Naive thymus-derived CD8-positive, alpha-beta T cell (primary cell): ENCODE data around the gene TACSTD2. TPM values are rescaled to one million over a fixed set of nuclear protein-coding genes. Genes with fewer than 3 reads are reported as not detected.
"Not testable (repeated sequence)": the region's sequence is repeated elsewhere in the genome, so short reads cannot be mapped to it uniquely, and the experiment has no call there.

Experiments
- ATAC-seq, 2 donors: fragments of 150-1000 bp; cut with Tn5 transposase in 1 of 2; sonication (Bioruptor Pico), chemical (Tn5 transposase) in 1 of 2; 1 replicate in 1 of 2; 2 replicates in 1 of 2; pipeline ENCODE4 v1.10.0; 2021; ENCODE audit warnings: mild to moderate bottlenecking in 2 of 2, moderate library complexity in 2 of 2
- POLR2A ChIA-PET: fragments of 350-600 bp; sonication (Branson Sonifier 250); formaldehyde crosslinking; loops from one replicate; lab custom pipeline; 2021; ENCODE audit warnings: antibody characterized with exemption; lab: Charles Lee
- DNase-seq, 10 donors: peaks; one replicate each; pipeline versions ENCODE4 v3.0.0 to v3.0.0-alpha.2; 2020 to 2022
- H3K27ac Mint-ChIP-seq, 10 donors: one replicate each; pipeline ENCODE4 v1.8.0; 2020 to 2022; ENCODE audit warnings: mild to moderate bottlenecking in 10 of 10, mixed read lengths in 10 of 10, moderate library complexity in 4 of 10, inconsistent platforms in 1 of 10
- H3K27me3 Mint-ChIP-seq, 5 donors: one replicate each; pipeline ENCODE4 v1.8.0; 2021 to 2022; ENCODE audit warnings: mixed read lengths in 5 of 5
- H3K36me3 Mint-ChIP-seq, 3 donors: one replicate each; pipeline ENCODE4 v1.8.0; 2020 to 2022; ENCODE audit warnings: mixed read lengths in 3 of 3, mild to moderate bottlenecking in 2 of 3, inconsistent platforms in 1 of 3
- H3K4me1 Mint-ChIP-seq, 4 donors: one replicate each; pipeline ENCODE4 v1.8.0; 2021 to 2022; ENCODE audit warnings: mixed read lengths in 4 of 4
- H3K4me3 Mint-ChIP-seq, 10 donors: one replicate each; pipeline ENCODE4 v1.8.0; 2020 to 2022; ENCODE audit warnings: mild to moderate bottlenecking in 10 of 10, mixed read lengths in 10 of 10, moderate library complexity in 6 of 10, inconsistent platforms in 1 of 10
- H3K9me3 Mint-ChIP-seq, 9 donors: one replicate each; pipeline ENCODE4 v1.8.0; 2020 to 2022; ENCODE audit warnings: mixed read lengths in 9 of 9, mild to moderate bottlenecking in 3 of 9, inconsistent platforms in 1 of 9, moderate library complexity in 1 of 9
- polyA plus RNA-seq, 3 donors: library from polyadenylated mRNA; unstranded; fragments of 300-500 nt; fragmentation: Illumina TruSeq; gene quantifications; one replicate each; pipeline ENCODE4 v1.2.3, GENCODE V29; 2021
- total RNA-seq, 8 experiments: library from RNA in 2 of 8; stranded (reverse) in 2 of 8; gene quantifications; one replicate each; pipeline ENCODE4 v1.2.3 and lab custom pipeline; 2021 to 2026

TACSTD2 gene
- total and polyA plus RNA-seq, 5 experiments from 2014 or later: not detected

DNA sequence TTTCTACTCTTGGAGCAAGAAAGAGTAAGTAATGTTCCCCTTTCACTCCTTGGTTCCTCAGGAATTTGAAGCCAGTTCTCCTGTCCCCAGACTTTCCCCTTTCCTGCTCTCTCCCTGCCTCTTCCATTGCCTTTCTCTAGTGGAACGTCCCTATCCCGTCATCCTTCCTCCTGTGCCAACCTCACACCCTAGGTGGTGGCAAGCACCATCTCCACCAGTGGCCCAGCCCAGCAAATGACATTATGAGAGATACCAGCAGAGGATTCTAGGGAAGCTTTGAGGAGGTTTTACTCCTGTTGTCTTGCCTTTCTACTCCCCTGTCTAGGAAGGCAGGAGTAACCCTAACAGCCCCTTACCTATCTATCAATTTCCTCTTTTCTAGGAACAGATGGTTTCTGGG lies 8.1 kb upstream of the TACSTD2 start:
- H3K27me3 Mint-ChIP-seq: peaks cover 12 to 34% (median 27%) of the 10 kb centered on the region in 5 donors
- POLR2A ChIA-PET: no interaction called here
- no peak for ATAC-seq

DNA sequence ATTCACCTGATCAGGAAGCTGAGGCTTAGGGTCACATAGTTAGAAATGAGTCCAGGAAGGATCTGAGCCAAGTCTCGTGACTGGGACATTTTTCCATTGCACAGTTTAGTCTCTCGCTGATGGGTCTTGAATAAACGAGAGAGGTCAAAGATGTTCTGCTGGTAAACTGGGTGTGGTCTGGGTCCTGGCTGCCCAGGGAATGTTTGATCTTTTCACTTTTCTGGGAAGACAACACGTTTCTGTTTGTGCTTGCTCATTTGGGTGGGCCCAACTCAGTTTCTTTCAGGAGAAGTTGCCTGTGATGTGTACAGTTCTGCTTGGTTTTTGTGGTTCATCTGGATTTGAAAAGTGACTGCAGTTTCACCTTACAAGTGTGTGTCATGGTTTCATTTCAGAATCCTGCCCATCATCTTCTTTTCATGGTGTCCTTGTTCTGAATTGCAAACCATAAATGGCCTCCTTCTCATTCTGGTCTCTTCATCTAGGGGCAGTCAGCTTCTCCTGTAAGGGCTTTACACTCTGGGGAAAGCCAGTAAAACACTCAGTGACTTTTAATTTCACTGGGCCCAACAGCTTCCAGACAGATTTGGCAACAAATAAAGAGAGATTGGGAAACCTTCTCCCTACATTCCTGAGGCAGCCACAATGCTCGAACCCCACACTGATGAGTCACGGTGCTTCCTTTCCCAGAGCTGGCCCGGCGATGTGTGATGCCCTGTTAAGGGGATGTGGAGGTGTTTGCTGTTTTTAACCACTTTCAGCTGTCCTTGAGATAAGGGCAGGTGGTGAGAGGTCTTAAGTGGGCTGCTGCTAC lies 7.2 kb upstream of the TACSTD2 start:
- POLR2A ChIA-PET: no interaction called here
- Mint-ChIP-seq H3K4me1 (no peaks in the 10 kb centered on the region), H3K9me3 (peaks cover 0 to 3% (median 0%) of the 10 kb centered on the region in 9 donors), H3K27me3 (peaks cover 20 to 39% (median 34%) of the 10 kb centered on the region in 5 donors), H3K27ac (no peak overlapping the region), H3K4me3 (no peak overlapping the region), H3K36me3 (peaks cover 0 to 5% (median 0%) of the 10 kb centered on the region in 3 donors)
- no peak for ATAC-seq
- no peak for DNase-seq

More for the DNA sequence above, 8.1 kb upstream of the TACSTD2 start:
- peaks cover 0 to 3% (median 0%) of the 10 kb centered on the region in 9 donors for H3K9me3 Mint-ChIP-seq
- DNase-seq: no peak
- H3K4me3 Mint-ChIP-seq: no peak overlapping the region
- H3K27ac Mint-ChIP-seq: peak overlapping the region in 1 of 10 donors; percentile 40
- no peaks in the 10 kb centered on the region for H3K36me3 Mint-ChIP-seq
- no peaks in the 10 kb centered on the region for H3K4me1 Mint-ChIP-seq

DNA sequence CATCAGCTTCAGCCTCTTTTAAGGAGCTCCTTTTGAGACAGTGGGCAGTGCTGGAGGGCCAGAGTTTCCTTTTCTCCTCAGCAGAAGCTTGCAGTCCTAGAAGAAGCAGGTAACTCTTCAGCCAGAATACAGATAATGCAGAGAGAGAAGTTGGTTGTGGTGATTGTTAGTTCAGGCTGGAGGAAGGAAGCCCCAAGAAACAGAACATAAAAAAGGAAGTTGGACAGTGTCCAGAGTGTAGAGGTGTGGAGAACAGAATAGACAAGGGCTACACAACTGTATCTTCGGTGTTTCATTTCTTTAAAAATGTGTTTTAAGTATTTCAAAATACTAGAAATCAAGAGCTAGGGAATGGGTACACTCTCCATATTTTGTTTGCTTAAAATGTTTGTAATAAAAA lies 6.4 kb upstream of the TACSTD2 start:
- POLR2A ChIA-PET: no interaction called here
- Mint-ChIP-seq H3K27me3 (peaks cover 21 to 46% (median 35%) of the 10 kb centered on the region in 5 donors), H3K4me3 (no peak overlapping the region), H3K36me3 (peaks cover 0 to 8% (median 0%) of the 10 kb centered on the region in 3 donors), H3K27ac (no peak overlapping the region), H3K4me1 (no peaks in the 10 kb centered on the region), H3K9me3 (peaks cover 0 to 3% (median 0%) of the 10 kb centered on the region in 9 donors)
- no peak for ATAC-seq
- no peak for DNase-seq

DNA sequence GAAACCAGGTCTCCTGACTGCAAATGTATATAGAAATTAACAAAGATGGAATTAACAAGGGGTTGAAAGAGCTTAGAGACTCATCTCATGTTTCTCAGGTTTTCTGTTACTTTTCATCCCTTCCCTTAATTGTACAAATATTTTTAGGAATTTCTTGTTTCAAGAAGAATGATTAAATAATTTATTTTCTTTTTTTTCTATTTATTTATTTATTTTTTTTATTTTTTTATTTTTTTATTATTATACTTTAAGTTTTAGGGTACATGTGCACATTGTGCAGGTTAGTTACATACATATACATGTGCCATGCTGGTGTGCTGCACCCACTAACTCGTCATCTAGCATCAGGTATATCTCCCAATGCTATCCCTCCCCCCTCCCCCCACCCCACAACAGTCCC lies 5.1 kb upstream of the TACSTD2 start:
- H3K4me1 Mint-ChIP-seq: peaks cover 4 to 11% (median 6%) of the 10 kb centered on the region in 4 donors
- H3K27ac Mint-ChIP-seq, DNase-seq, H3K9me3 Mint-ChIP-seq, H3K36me3 Mint-ChIP-seq, H3K4me3 Mint-ChIP-seq, ATAC-seq, POLR2A ChIA-PET: not testable (repeated sequence)
- peaks cover 31 to 59% (median 44%) of the 10 kb centered on the region in 5 donors for H3K27me3 Mint-ChIP-seq

DNA sequence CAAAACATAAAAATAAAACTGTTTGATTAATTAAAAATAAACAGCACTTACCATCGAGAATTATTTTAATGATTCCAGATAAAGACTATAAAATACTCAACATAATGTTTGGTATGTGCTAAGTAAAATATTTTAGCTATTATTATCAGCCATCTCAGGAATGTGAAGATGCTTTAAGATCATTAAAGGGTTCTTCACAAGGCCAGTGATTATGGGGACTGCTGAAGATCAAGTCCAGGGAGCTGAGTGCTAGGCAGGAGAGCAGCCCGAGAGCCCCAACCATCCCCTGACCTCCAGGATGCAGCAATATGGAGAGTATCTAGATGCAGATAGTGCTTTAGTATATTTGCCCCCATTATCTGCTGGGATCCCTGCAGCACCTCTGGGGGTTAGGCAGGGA lies 4.6 kb upstream of the TACSTD2 start:
- DNase-seq (no peak), ATAC-seq (no peak)
- Mint-ChIP-seq H3K4me1 (peaks cover 4 to 11% (median 7%) of the 10 kb centered on the region in 4 donors), H3K36me3 (peaks cover 0 to 8% (median 3%) of the 10 kb centered on the region in 3 donors), H3K9me3 (peaks cover 0 to 3% (median 0%) of the 10 kb centered on the region in 9 donors), H3K27ac (no peak overlapping the region), H3K27me3 (peaks cover 31 to 55% (median 44%) of the 10 kb centered on the region in 5 donors), H3K4me3 (no peak overlapping the region)
- POLR2A ChIA-PET: no interaction called here

DNA sequence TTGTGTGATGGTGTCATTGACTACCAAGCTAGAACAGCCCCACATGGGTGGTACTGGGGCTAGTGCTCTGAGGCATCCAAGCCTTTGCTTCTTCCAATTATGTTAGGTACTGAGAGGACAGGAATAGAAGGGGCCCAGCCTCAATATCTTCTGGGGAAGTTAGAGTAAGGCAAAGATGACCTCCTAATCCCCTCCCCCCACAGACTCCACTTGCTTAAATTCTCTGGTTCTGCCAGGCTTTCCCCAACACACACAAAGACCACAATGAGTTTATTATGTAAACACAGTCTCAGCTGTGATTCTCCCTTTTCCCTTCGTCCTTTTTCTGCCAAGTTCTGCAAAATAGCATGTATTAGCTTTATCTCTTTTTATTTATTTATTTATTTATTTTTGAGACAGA lies 3.1 kb upstream of the TACSTD2 start:
- POLR2A ChIA-PET: no interaction called here
- ATAC-seq: no peak
- H3K4me1 Mint-ChIP-seq: peaks cover 9 to 23% (median 17%) of the 10 kb centered on the region in 4 donors
- DNase-seq: no peak
- H3K36me3 Mint-ChIP-seq: peaks cover 0 to 8% (median 3%) of the 10 kb centered on the region in 3 donors
- H3K27me3 Mint-ChIP-seq: peaks cover 34 to 59% (median 50%) of the 10 kb centered on the region in 5 donors
- H3K4me3 Mint-ChIP-seq: no peak overlapping the region
- H3K9me3 Mint-ChIP-seq: peaks cover 0 to 3% (median 0%) of the 10 kb centered on the region in 9 donors
- peak overlapping the region in 1 of 10 donors; percentile 26 for H3K27ac Mint-ChIP-seq

DNA sequence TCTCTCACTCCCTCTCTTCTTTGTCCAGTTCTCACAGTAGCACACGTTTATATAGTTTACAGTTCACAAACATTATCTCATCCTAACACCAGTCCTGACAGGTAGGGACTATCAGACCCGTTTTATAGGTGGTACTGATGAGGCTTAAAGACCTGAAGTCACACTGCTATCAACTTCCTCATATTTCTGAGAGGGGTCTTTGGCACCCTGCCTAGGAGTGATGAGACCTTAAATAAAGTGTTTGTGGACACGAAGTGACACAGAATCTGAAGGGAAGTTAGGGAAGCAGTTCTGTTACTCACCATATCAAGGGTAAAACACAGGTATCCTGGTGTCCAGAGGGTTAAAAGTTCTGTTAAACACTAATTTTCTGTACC lies 590 bp upstream of the TACSTD2 start:
- peaks cover 37 to 68% (median 52%) of the 10 kb centered on the region in 5 donors for H3K27me3 Mint-ChIP-seq
- peaks cover 0 to 3% (median 0%) of the 10 kb centered on the region in 9 donors for H3K9me3 Mint-ChIP-seq
- POLR2A ChIA-PET: no interaction called here
- ATAC-seq (no peak), DNase-seq (no peak)
- peak overlapping the region in 9 of 10 donors; percentile 3 to 73 (median 48) for H3K4me3 Mint-ChIP-seq
- H3K4me1 Mint-ChIP-seq: peaks cover 9 to 23% (median 20%) of the 10 kb centered on the region in 4 donors
- peaks cover 0 to 8% (median 3%) of the 10 kb centered on the region in 3 donors for H3K36me3 Mint-ChIP-seq
- no peak overlapping the region for H3K27ac Mint-ChIP-seq

DNA sequence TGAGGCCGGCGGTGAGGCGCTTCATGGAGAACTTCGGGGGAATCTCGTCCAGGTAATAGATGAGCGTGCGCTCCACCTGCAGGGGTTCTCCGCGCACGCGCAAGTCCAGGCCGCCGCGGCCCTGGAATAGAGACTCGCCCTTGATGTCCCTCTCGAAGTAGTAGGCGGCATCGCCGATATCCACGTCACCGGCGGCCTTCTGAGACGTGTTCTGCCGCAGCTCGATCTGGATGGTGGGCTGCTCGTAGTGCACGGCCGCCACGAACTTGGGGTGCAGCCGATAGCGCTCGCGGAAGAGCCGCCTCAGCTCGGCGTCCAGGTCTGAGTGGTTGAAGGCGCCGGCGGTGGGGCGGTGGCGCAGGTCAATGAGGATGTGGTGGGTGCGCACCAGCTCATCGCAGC lies 726 bp downstream of the TACSTD2 start:
- peaks cover 9 to 23% (median 20%) of the 10 kb centered on the region in 4 donors for H3K4me1 Mint-ChIP-seq
- ATAC-seq: peak; percentile 18 to 33
- peaks cover 0 to 8% (median 3%) of the 10 kb centered on the region in 3 donors for H3K36me3 Mint-ChIP-seq
- peaks cover 0 to 3% (median 0%) of the 10 kb centered on the region in 9 donors for H3K9me3 Mint-ChIP-seq
- no peak overlapping the region for H3K27ac Mint-ChIP-seq
- H3K4me3 Mint-ChIP-seq: peak overlapping the region in 9 of 10 donors; percentile 39 to 81 (median 67)
- H3K27me3 Mint-ChIP-seq: peaks cover 40 to 74% (median 52%) of the 10 kb centered on the region in 5 donors
- POLR2A ChIA-PET: no interaction called here
- DNase-seq: no peak

DNA sequence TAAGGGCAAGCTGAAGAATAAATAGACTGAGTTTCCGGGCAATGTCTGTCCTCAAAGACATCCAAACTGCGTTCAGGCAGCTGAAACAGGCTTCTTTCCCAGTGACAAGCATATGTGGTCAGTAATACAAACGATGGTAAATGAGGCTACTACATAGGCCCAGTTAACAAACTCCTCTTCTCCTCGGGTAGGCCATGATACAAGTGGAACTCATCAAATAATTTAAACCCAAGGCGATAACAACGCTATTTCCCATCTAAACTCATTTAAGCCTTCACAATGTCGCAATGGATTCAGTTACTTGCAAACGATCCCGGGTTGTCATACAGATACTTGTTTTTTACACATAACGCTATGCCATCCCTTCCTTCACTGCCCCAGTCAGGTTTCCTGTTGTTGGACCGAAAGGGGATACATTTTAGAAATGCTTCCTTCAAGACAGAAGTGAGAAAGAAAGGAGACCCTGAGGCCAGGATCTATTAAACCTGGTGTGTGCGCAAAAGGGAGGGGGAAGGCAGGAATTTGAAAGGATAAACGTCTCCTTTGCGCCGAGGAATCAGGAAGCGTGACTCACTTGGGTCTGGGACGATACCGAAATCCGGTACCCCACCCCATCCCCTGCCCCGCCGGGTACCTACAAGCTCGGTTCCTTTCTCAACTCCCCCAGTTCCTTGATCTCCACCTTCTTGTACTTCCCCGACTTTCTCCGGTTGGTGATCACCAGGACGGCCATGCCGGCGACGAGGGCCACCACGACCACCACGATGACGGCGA lies 1.3 kb downstream of the TACSTD2 start:
- Mint-ChIP-seq H3K36me3 (peaks cover 0 to 8% (median 3%) of the 10 kb centered on the region in 3 donors), H3K27me3 (peaks cover 41 to 80% (median 53%) of the 10 kb centered on the region in 5 donors), H3K27ac (no peak overlapping the region), H3K4me1 (peaks cover 9 to 23% (median 20%) of the 10 kb centered on the region in 4 donors), H3K9me3 (peaks cover 0 to 3% (median 0%) of the 10 kb centered on the region in 9 donors), H3K4me3 (peak overlapping the region in 9 of 10 donors; percentile 12 to 81 (median 67))
- no peak for DNase-seq
- POLR2A ChIA-PET: no interaction called here
- ATAC-seq: no peak

DNA sequence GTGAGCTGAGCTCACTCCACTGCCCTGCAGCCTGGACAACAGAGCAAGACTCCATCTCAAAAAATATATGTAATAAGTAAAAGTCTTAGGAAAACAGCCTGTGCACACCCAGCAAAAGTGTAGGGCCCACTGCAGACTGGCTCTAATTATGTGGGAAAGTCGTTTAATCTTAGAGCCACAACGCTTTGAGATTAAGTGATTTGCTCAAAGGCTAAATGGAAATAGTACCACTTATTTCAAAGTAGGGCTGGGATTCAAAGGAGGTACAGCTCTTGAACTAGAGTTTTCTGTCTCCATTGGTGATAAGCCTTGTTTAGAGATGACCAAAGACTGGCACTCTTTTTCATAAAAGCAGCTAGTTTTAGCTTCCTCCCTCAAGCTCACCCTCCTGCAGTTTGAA lies 2.2 kb downstream of the TACSTD2 start:
- no peak for DNase-seq
- POLR2A ChIA-PET: no interaction called here
- peak overlapping the region in 1 of 10 donors; percentile 39 for H3K27ac Mint-ChIP-seq
- ATAC-seq: no peak
- no peak overlapping the region for H3K4me3 Mint-ChIP-seq
- H3K9me3 Mint-ChIP-seq: peaks cover 0 to 3% (median 0%) of the 10 kb centered on the region in 9 donors
- H3K4me1 Mint-ChIP-seq: peaks cover 9 to 23% (median 20%) of the 10 kb centered on the region in 4 donors
- H3K27me3 Mint-ChIP-seq: peaks cover 44 to 84% (median 53%) of the 10 kb centered on the region in 5 donors
- H3K36me3 Mint-ChIP-seq: peaks cover 0 to 8% (median 3%) of the 10 kb centered on the region in 3 donors

DNA sequence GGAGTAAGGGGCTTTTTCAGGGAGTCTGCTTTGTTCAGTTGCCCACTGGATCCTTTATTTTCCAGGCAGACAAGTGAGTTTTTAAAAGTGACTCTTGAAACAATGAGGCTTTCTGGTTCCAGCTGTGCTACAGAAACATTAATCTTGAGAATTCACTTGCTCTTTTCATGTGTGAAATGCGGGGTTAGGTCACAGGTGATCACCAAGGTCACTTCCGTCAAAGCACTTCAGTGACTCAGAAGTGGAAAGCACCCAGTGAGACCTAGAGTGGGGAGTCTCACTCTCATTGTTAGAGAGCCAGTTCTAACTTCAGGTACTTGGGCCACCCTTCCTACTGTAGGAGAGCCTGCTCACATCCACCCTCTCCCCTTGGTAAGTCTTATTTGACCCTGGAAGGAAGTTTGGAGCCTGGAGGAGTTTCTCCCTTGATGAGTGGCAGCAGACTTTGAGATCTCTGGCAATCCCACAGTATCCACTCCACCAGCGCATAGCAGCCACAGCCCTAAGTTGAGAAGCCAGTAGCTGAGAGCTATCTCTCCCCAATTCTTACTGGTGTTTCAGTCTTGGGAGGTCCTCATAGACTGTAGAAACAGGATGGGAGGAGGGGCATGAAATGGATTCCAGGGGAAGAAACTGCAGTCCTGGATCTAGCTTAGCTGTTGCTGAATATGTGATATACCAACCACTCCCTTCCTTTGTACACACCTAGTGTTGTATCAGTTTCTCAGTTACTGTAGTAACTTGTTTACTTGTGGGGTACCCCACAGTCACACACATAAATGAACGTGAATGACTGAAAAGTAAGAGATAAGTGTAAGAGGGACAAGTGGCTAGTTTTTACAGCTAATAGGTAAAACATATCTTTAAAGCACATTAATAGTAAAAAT lies 3.1 kb downstream of the TACSTD2 start:
- ATAC-seq (peak; percentile 52 to 75), DNase-seq (no peak)
- no peak overlapping the region for H3K4me3 Mint-ChIP-seq
- H3K9me3 Mint-ChIP-seq: peaks cover 0 to 3% (median 0%) of the 10 kb centered on the region in 9 donors
- peak overlapping the region in 1 of 10 donors; percentile 20 for H3K27ac Mint-ChIP-seq
- H3K27me3 Mint-ChIP-seq: peaks cover 42 to 84% (median 51%) of the 10 kb centered on the region in 5 donors
- H3K36me3 Mint-ChIP-seq: peaks cover 0 to 3% (median 0%) of the 10 kb centered on the region in 3 donors
- peaks cover 9 to 23% (median 20%) of the 10 kb centered on the region in 4 donors for H3K4me1 Mint-ChIP-seq
- POLR2A ChIA-PET: no interaction called here

DNA sequence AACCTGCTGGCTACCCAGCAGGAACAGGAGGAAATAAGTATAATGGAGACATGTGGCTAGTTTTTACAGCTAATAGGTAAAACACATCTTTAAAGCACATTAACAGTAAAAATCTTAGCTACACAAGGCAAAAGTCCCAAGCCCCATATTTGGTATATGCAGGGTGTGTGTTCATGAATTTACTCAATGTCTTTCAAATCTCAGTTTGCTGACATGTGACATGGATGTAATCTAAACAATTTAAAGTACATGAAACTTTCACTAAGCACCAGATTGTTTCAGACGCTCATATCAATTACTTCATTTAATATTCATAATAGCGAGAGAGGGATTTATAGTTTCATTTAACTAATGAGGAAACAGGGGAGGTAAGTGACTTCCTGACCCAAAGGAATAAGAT lies 3.9 kb downstream of the TACSTD2 start:
- POLR2A ChIA-PET: no interaction called here
- no peak for ATAC-seq
- Mint-ChIP-seq H3K9me3 (peaks cover 0 to 3% (median 0%) of the 10 kb centered on the region in 9 donors), H3K27me3 (peaks cover 44 to 85% (median 52%) of the 10 kb centered on the region in 5 donors), H3K27ac (no peak overlapping the region), H3K4me3 (no peak overlapping the region), H3K4me1 (peaks cover 9 to 22% (median 20%) of the 10 kb centered on the region in 4 donors), H3K36me3 (peaks cover 0 to 3% (median 0%) of the 10 kb centered on the region in 3 donors)
- DNase-seq: no peak
